Mononuclear cell (primary cell): ENCODE results near the gene ANKRD23. TPM values are rescaled to one million over a fixed set of nuclear protein-coding genes. Genes with fewer than 3 reads are reported as not detected.
"Not testable (repeated sequence)": the region's sequence is repeated elsewhere in the genome, so short reads cannot be mapped to it uniquely, and the experiment has no call there.

Source experiments
- H3K27me3 ChIP-seq: 2 replicates; pipeline ENCODE4 v1.6.0; 2011; ENCODE audit warnings: low read length, control low read depth; ENCODE audit not compliant: insufficient read depth
- H3K4me1 ChIP-seq: 2 replicates; pipeline ENCODE4 v1.5.1; 2011; ENCODE audit warnings: mild to moderate bottlenecking, low read length, control low read depth; ENCODE audit not compliant: insufficient read depth
- H3K4me3 ChIP-seq: 2 replicates; pipeline ENCODE4 v1.5.1; 2011; ENCODE audit warnings: mild to moderate bottlenecking, low read length, moderate library complexity
- H3K9me3 ChIP-seq: 2 replicates; pipeline ENCODE4 v1.5.1; 2011; ENCODE audit warnings: low read depth, mild to moderate bottlenecking, control low read depth, low read length
- total RNA-seq: library from RNA; depleted of rRNA; stranded (reverse); fragments of >200 nt; gene quantifications from one replicate; pipeline ENCODE4 v1.2.3, GENCODE V29; 2012

The ANKRD23 gene
- total RNA-seq, 1 donor: 2.2 TPM

- no peaks in the 10 kb centered on the region for H3K27me3 ChIP-seq
- no peaks in the 10 kb centered on the region for H3K9me3 ChIP-seq
- H3K4me1 ChIP-seq: peaks cover 22% of the 10 kb centered on the region
- no peak overlapping the region for H3K4me3 ChIP-seq
Measured at GRCh38 chr2:96798733-96799622, 44.8 kb downstream of the ANKRD23 start.

- no peaks in the 10 kb centered on the region for H3K9me3 ChIP-seq
- no peaks in the 10 kb centered on the region for H3K27me3 ChIP-seq
- H3K4me1 ChIP-seq: peaks cover 16% of the 10 kb centered on the region
- no peak overlapping the region for H3K4me3 ChIP-seq
Measured at GRCh38 chr2:96797066-96797625, 46.7 kb downstream of the ANKRD23 start.

- not testable (repeated sequence) for H3K27me3 ChIP-seq, H3K9me3 ChIP-seq, H3K4me1 ChIP-seq, H3K4me3 ChIP-seq
Measured at GRCh38 chr2:96796497-96796896, 47.3 kb downstream of the ANKRD23 start.

- H3K27me3 ChIP-seq: no peaks in the 10 kb centered on the region
- H3K4me3 ChIP-seq: no peak overlapping the region
- H3K9me3 ChIP-seq: no peaks in the 10 kb centered on the region
- H3K4me1 ChIP-seq: no peaks in the 10 kb centered on the region
Measured at GRCh38 chr2:96795076-96795475, 48.7 kb downstream of the ANKRD23 start.

GRCh38 chr2:96792772-96793749, 50.8 kb downstream of the ANKRD23 start:
- Histone ChIP-seq H3K9me3 (no peaks in the 10 kb centered on the region), H3K27me3 (no peaks in the 10 kb centered on the region), H3K4me3 (no peak overlapping the region), H3K4me1 (no peaks in the 10 kb centered on the region)

- Histone ChIP-seq H3K9me3 (no peaks in the 10 kb centered on the region), H3K4me3 (no peak overlapping the region), H3K4me1 (no peaks in the 10 kb centered on the region), H3K27me3 (no peaks in the 10 kb centered on the region)
Measured at GRCh38 chr2:96789245-96789617, 54.6 kb downstream of the ANKRD23 start.

GRCh38 chr2:96788442-96789244, 55.2 kb downstream of the ANKRD23 start:
- H3K27me3 ChIP-seq: no peaks in the 10 kb centered on the region
- H3K4me1 ChIP-seq: no peaks in the 10 kb centered on the region
- no peak overlapping the region for H3K4me3 ChIP-seq
- no peaks in the 10 kb centered on the region for H3K9me3 ChIP-seq

Other genes starting within 250 kb of the ANKRD23 start
- 50.2 TPM for gene KANSL3, start 205.7 kb downstream of the ANKRD23 start, total RNA-seq
- gene FER1L5, start 201.3 kb downstream of the ANKRD23 start, total RNA-seq: not detected
- gene LMAN2L, start 104.0 kb downstream of the ANKRD23 start, total RNA-seq: 1.3 TPM
- gene CNNM4, start 83.1 kb downstream of the ANKRD23 start, total RNA-seq: 5.5 TPM
- gene CNNM3, start 27.8 kb downstream of the ANKRD23 start, total RNA-seq: 15.6 TPM
- gene ANKRD39, start 14.0 kb upstream of the ANKRD23 start, total RNA-seq: 4.3 TPM
- gene SEMA4C, start 26.1 kb upstream of the ANKRD23 start, total RNA-seq: 7.5 TPM
- gene FAM178B, start 142.6 kb upstream of the ANKRD23 start, total RNA-seq: not detected